Stomach smooth muscle (tissue), 2 donors: ENCODE data around the gene SMS.

Experiments used
- H3K27ac ChIP-seq: one replicate; pipeline ENCODE4 v1.7.0; 2013; ENCODE audit warnings: mild to moderate bottlenecking, low read length, inconsistent platforms
- H3K27me3 ChIP-seq, 2 donors: one replicate each; pipeline ENCODE4 v1.7.0; 2013; ENCODE audit warnings: low read length in 2 of 2; ENCODE audit not compliant: insufficient read depth in 2 of 2, control insufficient read depth in 1 of 2
- H3K36me3 ChIP-seq, 2 donors: one replicate each; pipeline ENCODE4 v1.7.0; 2013; ENCODE audit warnings: low read length in 2 of 2; ENCODE audit not compliant: control insufficient read depth in 2 of 2, insufficient read depth in 2 of 2
- H3K4me1 ChIP-seq: one replicate; pipeline ENCODE4 v1.7.0; 2013; ENCODE audit warnings: low read length; ENCODE audit not compliant: control insufficient read depth, insufficient read depth
- H3K4me3 ChIP-seq, 2 donors: one replicate each; pipeline ENCODE4 v1.7.0; 2013; ENCODE audit warnings: low read length in 2 of 2
- H3K9ac ChIP-seq, 2 donors: one replicate each; pipeline ENCODE4 v1.7.0; 2013; ENCODE audit warnings: low read length in 2 of 2, mild to moderate bottlenecking in 1 of 2
- H3K9me3 ChIP-seq, 2 donors: one replicate each; pipeline ENCODE4 v1.7.0; 2013; ENCODE audit warnings: low read length in 2 of 2; ENCODE audit not compliant: control insufficient read depth in 2 of 2
- donor health status: healthy.
- donor health status: Pancreatic carcinoma.

Gene SMS

DNA sequence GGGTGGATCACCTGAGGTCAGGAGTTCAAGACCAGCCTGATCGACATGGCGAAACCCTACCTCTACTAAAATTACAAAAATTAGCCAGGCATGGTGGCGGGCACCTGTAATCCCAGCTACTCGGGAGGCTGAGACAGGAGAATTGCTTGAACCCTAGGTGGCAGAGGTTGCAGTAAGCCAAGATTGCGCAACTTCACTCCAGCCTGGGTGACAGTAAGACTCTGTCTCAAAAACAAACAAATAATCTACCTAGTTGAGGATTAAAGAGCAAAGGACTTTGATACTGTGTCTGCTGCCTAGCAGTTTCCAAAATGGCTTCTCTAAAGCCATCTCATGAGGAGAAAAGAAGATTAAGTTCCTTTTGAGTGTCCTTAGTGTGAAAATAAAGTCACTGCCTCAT is 37.8 kb downstream of the SMS start:
- H3K4me3 ChIP-seq: no peak overlapping the region
- H3K4me1 ChIP-seq: peaks cover 3% of the 10 kb centered on the region
- peaks cover 0 to 3% of the 10 kb centered on the region in 2 donors for H3K27me3 ChIP-seq

DNA sequence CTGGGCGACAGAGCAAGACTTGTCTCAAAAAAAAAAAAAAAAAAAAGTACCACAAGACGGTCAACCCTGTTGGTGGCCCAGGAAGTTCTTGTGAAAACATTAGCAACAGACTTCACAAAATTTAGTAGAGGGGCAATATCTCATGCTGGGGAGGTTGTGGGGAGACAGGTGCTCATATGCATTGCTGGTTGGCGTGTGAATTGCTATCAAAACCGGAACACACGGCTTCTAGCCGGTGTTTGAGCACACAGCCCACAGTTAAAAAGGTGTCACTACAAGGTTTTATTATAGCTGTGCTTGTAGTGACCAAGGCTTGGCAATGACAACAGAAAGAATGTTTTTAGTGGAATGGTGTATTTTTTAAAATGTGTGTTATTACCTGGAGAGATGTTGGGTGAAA is 41.8 kb downstream of the SMS start:
- Histone ChIP-seq H3K27ac (no peak overlapping the region), H3K27me3 (no peaks in the 10 kb centered on the region), H3K9me3 (no peaks in the 10 kb centered on the region), H3K4me3 (no peak overlapping the region), H3K9ac (no peak overlapping the region), H3K36me3 (peaks cover 0 to 4% of the 10 kb centered on the region in 2 donors), H3K4me1 (peaks cover 2% of the 10 kb centered on the region)

More for the DNA sequence above, 37.8 kb downstream of the SMS start:
- Histone ChIP-seq H3K36me3 (no peaks in the 10 kb centered on the region), H3K9me3 (no peaks in the 10 kb centered on the region), H3K9ac (no peak overlapping the region), H3K27ac (no peak overlapping the region)

DNA sequence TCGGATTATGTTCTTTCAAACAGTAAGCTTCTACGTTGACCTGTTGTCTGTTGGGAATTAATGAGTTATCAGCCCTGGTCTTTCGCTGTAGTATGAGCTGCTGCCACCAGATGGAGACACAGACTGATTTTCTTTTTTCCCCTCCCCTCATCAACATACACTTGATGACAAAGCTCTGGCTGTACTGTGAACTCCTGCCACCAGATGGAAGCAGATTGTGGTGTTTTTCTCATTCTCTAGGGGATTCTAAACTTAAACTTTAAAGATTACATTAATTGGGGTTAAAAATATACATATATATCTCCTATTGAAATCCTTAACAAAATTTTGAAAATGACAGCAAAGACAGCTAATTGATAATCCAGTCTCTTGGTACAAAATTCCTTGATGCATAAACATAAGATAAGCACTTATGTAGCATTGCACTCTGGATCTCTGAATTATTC is 44.8 kb downstream of the SMS start:
- Histone ChIP-seq H3K9ac (no peak overlapping the region), H3K27me3 (no peaks in the 10 kb centered on the region), H3K9me3 (no peaks in the 10 kb centered on the region), H3K4me3 (no peak overlapping the region), H3K4me1 (peaks cover 2% of the 10 kb centered on the region), H3K27ac (no peak overlapping the region), H3K36me3 (peaks cover 2 to 9% of the 10 kb centered on the region in 2 donors)

DNA sequence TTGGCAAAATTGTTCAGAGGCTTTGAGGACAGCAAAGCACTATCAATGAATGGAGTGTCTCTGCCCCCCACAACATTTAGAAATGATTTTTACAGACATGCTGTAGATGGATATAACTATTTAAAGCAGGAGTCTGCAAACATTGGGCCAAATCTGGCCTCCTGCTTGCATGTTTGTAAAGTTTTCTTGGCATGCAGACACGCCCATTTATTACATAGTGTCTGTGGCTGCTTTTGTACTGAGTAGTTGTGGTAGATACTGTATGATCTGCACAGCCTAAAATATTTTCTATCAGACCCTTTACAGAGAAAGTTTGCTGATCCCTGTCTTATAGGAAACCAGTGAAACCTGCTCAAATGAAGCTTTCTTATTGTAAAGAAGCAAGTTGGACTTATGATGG is 46.1 kb downstream of the SMS start:
- H3K27me3 ChIP-seq: no peaks in the 10 kb centered on the region
- H3K27ac ChIP-seq: no peak overlapping the region
- peaks cover 2 to 9% of the 10 kb centered on the region in 2 donors for H3K36me3 ChIP-seq
- no peak overlapping the region for H3K9ac ChIP-seq
- no peaks in the 10 kb centered on the region for H3K9me3 ChIP-seq
- H3K4me1 ChIP-seq: peaks cover 2% of the 10 kb centered on the region
- H3K4me3 ChIP-seq: no peak overlapping the region

DNA sequence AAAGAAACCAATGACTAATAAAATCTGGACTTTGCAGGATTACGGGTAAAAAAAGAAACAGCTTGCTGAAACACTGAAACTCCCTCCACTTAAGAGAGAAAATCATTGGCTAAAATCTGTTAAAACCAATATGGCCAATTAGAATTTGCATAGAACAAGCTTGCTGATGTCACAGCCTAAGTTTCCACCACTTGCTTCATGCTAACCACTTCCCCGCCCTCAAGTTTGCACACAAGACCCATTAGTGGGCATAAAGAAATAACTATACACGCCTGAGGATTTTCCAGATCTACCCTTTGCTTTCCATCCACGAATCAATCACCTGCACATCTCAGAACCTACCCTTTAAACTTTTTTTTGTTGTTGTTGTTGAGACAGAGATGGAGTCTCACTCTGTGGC is 48.9 kb downstream of the SMS start:
- Histone ChIP-seq H3K27me3 (no peaks in the 10 kb centered on the region), H3K4me1 (peaks cover 2% of the 10 kb centered on the region), H3K9ac (no peak overlapping the region), H3K9me3 (no peaks in the 10 kb centered on the region), H3K36me3 (peaks cover 5 to 13% of the 10 kb centered on the region in 2 donors), H3K4me3 (no peak overlapping the region), H3K27ac (no peak overlapping the region)

DNA sequence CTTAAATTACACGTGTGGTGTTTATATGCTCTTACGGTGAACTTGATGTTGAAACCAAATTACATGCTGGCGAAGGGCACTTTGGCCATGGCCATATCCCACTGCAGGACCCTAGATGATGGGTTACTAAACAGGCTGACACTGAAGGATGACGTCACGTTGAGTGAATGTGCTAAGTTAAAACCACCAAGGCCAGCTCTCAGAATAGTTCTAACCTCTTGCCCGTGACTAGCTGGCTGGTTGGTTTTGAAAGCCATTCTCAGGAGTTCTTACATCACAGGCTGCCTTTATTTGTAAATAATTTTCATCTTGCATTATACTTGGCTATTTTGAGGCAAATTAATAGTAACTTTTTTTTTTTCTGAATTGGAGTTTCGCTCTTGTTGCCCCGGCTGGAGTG is 50.3 kb downstream of the SMS start:
- Histone ChIP-seq H3K27me3 (no peaks in the 10 kb centered on the region), H3K4me3 (no peak overlapping the region)

DNA sequence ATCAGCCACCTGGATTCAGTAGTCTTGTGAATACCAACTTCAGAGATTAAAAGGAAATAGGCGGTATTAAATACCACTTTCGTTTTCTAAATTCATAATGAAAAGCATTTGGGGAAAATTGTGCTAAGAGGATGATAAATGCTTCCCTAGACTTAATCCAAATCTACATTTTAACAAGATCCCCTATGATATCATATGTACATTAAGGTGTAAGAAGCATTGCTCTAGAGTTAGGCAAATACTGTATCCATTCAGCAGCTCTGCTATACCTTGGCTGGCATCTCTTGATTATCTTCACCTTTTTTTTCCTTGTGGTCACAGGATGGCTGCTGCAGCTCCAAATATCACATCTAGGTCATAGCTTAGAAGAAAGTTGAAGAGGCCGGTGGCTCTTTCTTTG is 51.0 kb downstream of the SMS start:
- Histone ChIP-seq H3K27me3 (no peaks in the 10 kb centered on the region), H3K4me1 (peaks cover 2% of the 10 kb centered on the region), H3K27ac (no peak overlapping the region), H3K36me3 (peaks cover 5 to 10% of the 10 kb centered on the region in 2 donors), H3K4me3 (no peak overlapping the region), H3K9me3 (no peaks in the 10 kb centered on the region), H3K9ac (no peak overlapping the region)

More for the DNA sequence above, 50.3 kb downstream of the SMS start:
- peaks cover 5 to 13% of the 10 kb centered on the region in 2 donors for H3K36me3 ChIP-seq
- peaks cover 2% of the 10 kb centered on the region for H3K4me1 ChIP-seq
- H3K27ac ChIP-seq: no peak overlapping the region
- no peaks in the 10 kb centered on the region for H3K9me3 ChIP-seq
- H3K9ac ChIP-seq: no peak overlapping the region

DNA sequence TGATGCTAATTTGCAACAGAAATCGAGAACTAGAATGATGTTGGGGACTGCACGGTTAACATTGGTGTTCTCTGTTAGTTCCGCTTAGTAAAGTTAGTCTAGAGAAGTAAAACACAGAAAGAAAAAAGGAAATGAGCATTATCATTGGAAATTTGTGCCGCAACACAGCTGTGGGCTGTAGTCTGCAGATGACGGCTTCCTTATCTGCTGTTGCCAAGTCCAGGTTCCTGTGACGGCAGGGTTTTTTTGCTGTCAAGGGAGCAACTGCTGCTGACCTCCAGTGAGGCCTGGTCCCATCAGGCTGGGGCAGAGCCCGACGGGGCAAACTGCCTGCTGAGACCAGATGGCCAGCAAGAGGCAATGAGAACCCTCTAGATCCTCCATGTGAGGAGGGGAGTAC is 52.8 kb downstream of the SMS start:
- Histone ChIP-seq H3K36me3 (peaks cover 5 to 7% of the 10 kb centered on the region in 2 donors), H3K9me3 (no peaks in the 10 kb centered on the region), H3K27me3 (no peaks in the 10 kb centered on the region), H3K27ac (no peak overlapping the region), H3K4me3 (no peak overlapping the region), H3K9ac (no peak overlapping the region), H3K4me1 (no peaks in the 10 kb centered on the region)

DNA sequence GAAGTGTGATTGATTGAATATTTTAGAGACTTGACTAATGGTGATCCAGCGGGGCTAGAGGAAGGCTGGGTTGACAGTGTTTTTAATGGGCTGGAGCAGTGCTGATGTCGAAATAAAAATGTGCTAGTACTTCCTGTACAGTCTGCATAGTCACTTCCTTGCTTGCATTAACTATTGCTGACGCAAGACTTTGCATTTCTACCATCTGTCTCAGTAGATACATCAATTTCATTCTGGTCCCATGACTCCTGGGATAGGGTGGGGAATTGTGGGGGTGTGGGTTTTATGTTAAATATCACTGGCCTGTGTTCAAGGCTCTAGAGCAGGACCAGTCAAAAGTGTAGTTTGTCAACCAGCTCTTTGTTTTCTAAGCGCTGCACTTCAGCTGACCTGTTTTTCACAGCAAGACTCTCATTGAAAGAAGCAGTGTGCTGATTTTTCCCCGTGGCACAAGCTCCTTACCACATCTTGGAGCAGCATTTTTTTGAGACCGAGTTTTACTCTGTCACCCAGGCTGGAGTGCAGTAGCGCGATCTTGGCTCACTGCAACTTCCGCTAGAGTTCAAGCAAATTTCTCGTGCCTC is 56.5 kb downstream of the SMS start:
- Histone ChIP-seq H3K9me3 (no peaks in the 10 kb centered on the region), H3K36me3 (peaks cover under 1 to 7% of the 10 kb centered on the region in 2 donors), H3K27ac (no peak overlapping the region), H3K4me3 (no peak overlapping the region), H3K4me1 (no peaks in the 10 kb centered on the region), H3K27me3 (no peaks in the 10 kb centered on the region), H3K9ac (no peak overlapping the region)

DNA sequence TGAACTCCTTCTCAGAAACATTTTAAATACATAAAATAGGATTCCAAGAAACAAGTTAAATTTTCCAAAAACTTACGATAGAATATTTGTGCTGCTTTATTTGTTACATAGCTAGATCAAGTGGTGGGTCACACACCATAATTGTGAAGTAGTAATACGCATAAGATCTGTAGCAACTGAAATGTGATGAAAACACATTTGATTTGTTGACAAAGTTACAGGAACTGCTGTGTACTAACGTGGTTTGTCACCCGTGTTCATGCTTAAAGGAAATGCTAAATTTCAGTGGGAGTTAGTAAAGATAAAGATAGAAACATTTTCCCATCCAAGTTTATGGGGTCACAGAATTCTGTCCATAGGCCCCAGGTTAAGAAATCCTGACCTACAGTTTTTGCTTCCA is 57.5 kb downstream of the SMS start:
- H3K9me3 ChIP-seq: no peaks in the 10 kb centered on the region
- no peak overlapping the region for H3K4me3 ChIP-seq
- peaks cover 0 to 7% of the 10 kb centered on the region in 2 donors for H3K36me3 ChIP-seq
- H3K27ac ChIP-seq: no peak overlapping the region
- no peaks in the 10 kb centered on the region for H3K4me1 ChIP-seq
- no peaks in the 10 kb centered on the region for H3K27me3 ChIP-seq
- no peak overlapping the region for H3K9ac ChIP-seq

DNA sequence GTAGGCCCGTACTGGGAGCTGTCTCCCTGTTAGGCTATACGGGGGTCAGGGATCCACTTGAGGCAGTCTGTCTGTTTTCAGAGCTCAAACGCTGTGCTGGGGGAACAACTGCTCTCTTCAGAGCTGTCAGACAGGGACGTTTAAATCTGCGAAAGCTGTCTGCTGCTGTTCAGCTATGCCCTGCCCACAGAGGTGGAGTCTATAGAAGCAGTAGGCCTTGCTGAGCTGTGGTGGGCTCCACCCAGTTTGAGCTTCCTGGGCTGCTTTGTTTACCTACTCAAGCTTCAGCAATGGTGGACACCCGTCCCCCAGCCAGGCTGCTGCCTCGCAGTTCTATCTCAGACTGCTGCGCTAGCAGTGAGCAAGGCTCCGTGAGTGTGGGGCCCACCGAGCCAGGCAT is 64.4 kb downstream of the SMS start:
- no peaks in the 10 kb centered on the region for H3K4me1 ChIP-seq
- H3K36me3 ChIP-seq: no peaks in the 10 kb centered on the region
- H3K9me3 ChIP-seq: peaks cover 0 to 6% of the 10 kb centered on the region in 2 donors
- no peak overlapping the region for H3K4me3 ChIP-seq
- H3K9ac ChIP-seq: no peak overlapping the region
- H3K27me3 ChIP-seq: no peaks in the 10 kb centered on the region
- H3K27ac ChIP-seq: no peak overlapping the region
